K562 (cell line): ENCODE data around the gene HOXA1. TPM values are rescaled to one million over a fixed set of nuclear protein-coding genes. Genes with fewer than 3 reads are reported as not detected.

Experiments used
- ATAC-seq: fragments of 200-7000 bp; cut with Tn5 transposase; 3 replicates; pipeline ENCODE4 v1.9.1; 2020; ENCODE audit warnings: moderate library complexity
- BruUV-seq: library from RNA; stranded (reverse); fragments of 400-500 nt; replicated peaks from 2 replicates; lab custom pipeline; 2021; lab: Mats Ljungman, UMichigan
- CTCF ChIA-PET: fragments of 300-600 bp; formaldehyde crosslinking; extraction: SDS; loops from one replicate; lab custom pipeline; 2021; ENCODE audit warnings: low intra/inter-chr PET ratio; lab: Yijun Ruan, JAX
- POLR2A ChIA-PET: fragments of 300-600, 350-650 bp; sonication (Branson Sonifier 250); formaldehyde crosslinking; extraction: SDS; loops from one replicate; lab custom pipeline; 2021; ENCODE audit warnings: antibody characterized with exemption, inconsistent platforms; lab: Yijun Ruan, JAX
- DNase-seq, 4 experiments: peaks; one replicate each; pipeline versions ENCODE4 v3.0.0 to v3.0.0-alpha.2; 2011 to 2018; ENCODE audit warnings: low spot score in 3 of 4, mixed read lengths in 3 of 4; ENCODE audit errors: extremely low read depth in 1 of 4
- FAIRE-seq: peaks from 2 replicates; lab custom pipeline; 2011; peaks lifted over from hg19 to GRCh38; lab: Jason Lieb, UNC
- H2AFZ ChIP-seq: 2 replicates; pipeline ENCODE4 v1.6.0; 2011; ENCODE audit warnings: low read depth, low read length, control low read depth, inconsistent platforms
- H3K27ac ChIP-seq: fragments of 200-600 bp; 3 replicates; pipeline ENCODE4 v1.8.0; 2011; ENCODE audit warnings: low read depth, mild to moderate bottlenecking, control low read depth, inconsistent platforms, low read length, moderate library complexity, mixed read lengths; ENCODE audit errors: extremely low read depth
- H3K27me3 ChIP-seq, 2 experiments: fragments of 300-600 bp in 1 of 2; 2 replicates in 1 of 2; 3 replicates in 1 of 2; pipeline versions ENCODE4 v1.6.0 to v1.8.0; 2011; ENCODE audit warnings: inconsistent platforms in 2 of 2, low read length in 2 of 2, mild to moderate bottlenecking in 1 of 2, mixed read lengths in 1 of 2, moderate library complexity in 1 of 2; ENCODE audit not compliant: control insufficient read depth in 2 of 2, insufficient read depth in 2 of 2
- H3K36me3 ChIP-seq: fragments of 300-600 bp; 3 replicates; pipeline ENCODE4 v1.8.0; 2011; ENCODE audit warnings: mild to moderate bottlenecking, low read length, inconsistent platforms; ENCODE audit not compliant: control insufficient read depth, insufficient read depth
- H3K4me1 ChIP-seq, 2 experiments: fragments of 200-600 bp in 1 of 2; replicated peaks in 1 of 2; 2 replicates in 1 of 2; 3 replicates in 1 of 2; pipeline versions ENCODE4 v1.5.1 to v1.8.0; 2011; ENCODE audit warnings: inconsistent platforms in 2 of 2, low read length in 2 of 2, mild to moderate bottlenecking in 1 of 2, mixed read lengths in 1 of 2, moderate library complexity in 1 of 2; ENCODE audit not compliant: control insufficient read depth in 2 of 2, insufficient read depth in 2 of 2
- H3K4me2 ChIP-seq: 2 replicates; pipeline ENCODE4 v1.6.1; 2011; ENCODE audit warnings: low read length, control low read depth, inconsistent platforms, mixed read lengths; ENCODE audit not compliant: insufficient read depth
- H3K4me3 ChIP-seq: fragments of 200-600 bp; sonication (generic), shearing (Covaris generic); 2 replicates; pipeline ENCODE4 v1.5.1; 2016; ENCODE audit warnings: control low read depth, inconsistent platforms
- H3K79me2 ChIP-seq: fragments of 200-600 bp; 3 replicates; pipeline ENCODE4 v1.8.0; 2011; ENCODE audit warnings: low read length, inconsistent platforms; ENCODE audit not compliant: control insufficient read depth, insufficient read depth
- H3K9ac ChIP-seq, 2 experiments: 2 replicates each; pipeline versions ENCODE4 v1.6.0 to v1.6.1; 2011; ENCODE audit warnings: low read depth in 2 of 2, low read length in 2 of 2, control low read depth in 1 of 2, inconsistent platforms in 1 of 2, mild to moderate bottlenecking in 1 of 2, mixed read lengths in 1 of 2; ENCODE audit not compliant: insufficient read depth in 1 of 2
- H3K9me1 ChIP-seq: one replicate; pipeline ENCODE4 v1.6.0; 2011; ENCODE audit warnings: inconsistent platforms, mild to moderate bottlenecking, low read length, moderate library complexity; ENCODE audit not compliant: control insufficient read depth, insufficient read depth
- H3K9me3 ChIP-seq: replicated peaks from 2 replicates; pipeline ENCODE4 v1.5.1; 2011; ENCODE audit warnings: low read depth, low read length, inconsistent platforms; ENCODE audit not compliant: control insufficient read depth, insufficient read depth
- H4K20me1 ChIP-seq: replicated peaks from 2 replicates; pipeline ENCODE4 v1.6.1; 2011; ENCODE audit warnings: low read length, inconsistent platforms, mixed read lengths; ENCODE audit not compliant: control insufficient read depth, insufficient read depth
- ARNT ChIP-seq, 2 experiments: fragments of 450-650 bp; IDR thresholded peaks; 2 replicates each; pipeline ENCODE4 v1.6.1; 2016; ENCODE audit warnings: mild to moderate bottlenecking in 1 of 2
- BRCA1 ChIP-seq, 2 experiments: fragments of 450-650 bp in 1 of 2; sonication (generic) in 1 of 2; formaldehyde crosslinking in 1 of 2; IDR thresholded peaks; 2 replicates each; pipeline versions ENCODE4 v1.5.0 to v1.6.1; 2017 to 2020; ENCODE audit warnings: mild to moderate bottlenecking in 1 of 2, missing genetic modification reagents in 1 of 2
- CHCHD3 ChIP-seq: fragments of 250-450 bp; sonication (Bioruptor Pico); IDR thresholded peaks from 2 replicates; pipeline ENCODE4 v2.1.2; 2022; ENCODE audit warnings: mild to moderate bottlenecking
- ELF2 ChIP-seq: fragments of 250-450 bp; sonication (Bioruptor Pico); IDR thresholded peaks from 2 replicates; pipeline ENCODE4 v1.5.0; 2021; ENCODE audit warnings: mild to moderate bottlenecking
- ETV6 ChIP-seq, 3 experiments: fragments of 150-350 bp in 1 of 3; sonication (generic) in 1 of 3; formaldehyde crosslinking in 1 of 3; IDR thresholded peaks; 2 replicates each; pipeline versions ENCODE4 v1.6.1 to v1.8.0; 2014 to 2022; ENCODE audit warnings: borderline replicate concordance in 2 of 3, low read depth in 2 of 3, antibody characterized with exemption in 1 of 3, low read length in 1 of 3, mild to moderate bottlenecking in 1 of 3, missing genetic modification reagents in 1 of 3
- MEIS2 ChIP-seq: fragments of 450-650 bp; IDR thresholded peaks from 2 replicates; pipeline ENCODE4 v1.6.1; 2014; ENCODE audit warnings: mild to moderate bottlenecking; ENCODE audit not compliant: partially characterized antibody
- NR1H2 ChIP-seq: sonication (generic); formaldehyde crosslinking; IDR thresholded peaks from 2 replicates; pipeline ENCODE4 v1.4.0; 2020; ENCODE audit warnings: mild to moderate bottlenecking, missing genetic modification reagents
- PURB ChIP-seq: sonication (generic); formaldehyde crosslinking; IDR thresholded peaks from 2 replicates; pipeline ENCODE4 v1.9.0; 2021; ENCODE audit warnings: low read depth, mild to moderate bottlenecking, missing genetic modification reagents
- TEAD1 ChIP-seq, 2 experiments: fragments of 450-650 bp in 1 of 2; sonication (generic) in 1 of 2; formaldehyde crosslinking; IDR thresholded peaks; 2 replicates each; pipeline versions ENCODE4 v1.4.0 to v1.8.0; 2020 to 2022; ENCODE audit warnings: mild to moderate bottlenecking in 2 of 2, missing genetic modification reagents in 1 of 2
- XRCC4 ChIP-seq: IDR thresholded peaks from one replicate; pipeline ENCODE4 v1.6.1; 2011; ENCODE audit not compliant: insufficient read depth, insufficient read length; ENCODE audit errors: extremely low read depth
- ZBTB8A ChIP-seq: fragments of 450-650 bp; IDR thresholded peaks from 2 replicates; pipeline ENCODE4 v1.6.1; 2018; ENCODE audit warnings: mild to moderate bottlenecking, moderate library complexity; ENCODE audit not compliant: partially characterized antibody
- ZNF239 ChIP-seq: fragments of 250-450 bp; sonication (Bioruptor Pico); IDR thresholded peaks from 2 replicates; pipeline ENCODE4 v1.4.0; 2020; ENCODE audit warnings: mild to moderate bottlenecking
- WGBS: fragments of 100-300 bp; shearing (Covaris generic); methylation state at CpG from one replicate; pipeline ENCODE4 v1.1.6; 2016; ENCODE audit warnings: low coverage, mixed read lengths; ENCODE audit not compliant: insufficient coverage; ENCODE audit errors: missing lambda C conversion rate; 5-methylcytosine and 5-hydroxymethylcytosine counted together
- in situ Hi-C: fragments of 300-500 bp; cut with MboI; formaldehyde crosslinking; loops from 4 replicates; pipeline ENCODE4 v1.15.0; 2018; ENCODE audit warnings: inconsistent platforms, mixed read lengths
- intact Hi-C: fragments of 100-400 bp; cut with micrococcal nuclease; formaldehyde crosslinking; loops from 2 replicates; pipeline ENCODE4 v1.14.2; 2022
- polyA plus RNA-seq, 8 experiments: library from polyadenylated mRNA; depleted of rRNA in 4 of 8; stranded (reverse) in 5 of 8; unstranded in 3 of 8; fragments of >200 nt; fragmentation: Nextera tagmentation in 2 of 8; fragmentation: Illumina TruSeq in 1 of 8; extraction: Ambion mirVana in 2 of 8; extraction: Trizol in 1 of 8; gene quantifications; 2 replicates each; pipeline versions ENCODE4 v1.2.1 to v1.2.3, GENCODE V29; 2011 to 2014; ENCODE audit warnings: inconsistent platforms in 1 of 8, missing spikeins in 1 of 8
- total RNA-seq, 7 experiments: library from RNA; depleted of rRNA in 6 of 7; stranded (reverse); fragments of >200 nt in 6 of 7; fragmentation: Illumina TruSeq in 2 of 7; extraction: Trizol in 2 of 7; gene quantifications; 2 replicates each; pipeline versions ENCODE4 v1.2.1 to v1.2.3, GENCODE V29; 2011 to 2021; ENCODE audit warnings: low replicate concordance in 1 of 7
- TF ChIP-seq, protein P1 (sequence below): fragments of 200-800 bp; sonication (Bioruptor generic); IDR thresholded peaks from 2 replicates; pipeline ENCODE4 v1.6.1; 2016; ENCODE audit warnings: missing genetic modification characterization, missing compliant biosample characterization
- TF ChIP-seq, protein P2 (sequence below): fragments of 450-650 bp; formaldehyde crosslinking; IDR thresholded peaks from 2 replicates; pipeline ENCODE4 v1.4.0; 2020; ENCODE audit warnings: mild to moderate bottlenecking

HOXA1 gene
- total and polyA plus RNA-seq, 9 of the 15 experiments (the other 6 are each of a cell fraction or from before 2014, with no cell fraction given) = 0.03 to 0.63 (median 0.09) TPM; not detected in 4

DNA sequence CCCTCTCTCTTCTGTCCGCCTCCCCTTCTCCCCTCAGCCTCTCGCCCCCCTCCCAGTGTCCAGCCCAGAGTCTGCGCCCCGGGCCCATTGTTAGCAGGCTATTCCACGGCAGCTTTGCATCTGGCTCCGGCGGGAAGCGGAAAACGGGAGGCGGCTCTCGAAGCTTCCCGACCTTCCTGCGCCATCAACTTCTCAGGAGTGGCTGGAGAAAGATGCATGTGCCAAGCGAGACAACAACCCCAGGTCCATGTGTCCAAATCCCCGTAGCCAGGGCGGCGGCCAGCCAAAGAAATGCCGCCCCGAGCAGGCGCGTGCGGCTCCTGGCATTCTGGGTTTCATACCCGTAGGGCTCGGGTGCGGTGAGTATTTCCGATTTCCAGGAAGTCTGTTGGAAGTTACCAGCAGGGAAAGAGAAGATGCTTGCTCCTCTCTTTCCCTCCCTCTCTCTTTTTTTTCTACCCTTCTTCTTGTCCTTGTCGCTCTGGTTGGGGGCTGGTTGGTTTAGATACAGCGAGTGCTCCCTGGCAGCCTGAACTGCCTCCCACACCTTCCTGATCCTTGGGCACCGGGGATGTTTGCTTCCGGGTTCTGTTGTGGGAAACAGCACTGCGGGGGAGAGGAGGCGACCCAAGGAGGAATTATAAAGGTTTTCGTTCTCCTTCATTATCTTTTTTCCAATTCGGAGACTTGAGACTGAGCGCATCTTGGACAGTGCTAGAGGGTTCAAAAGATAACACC lies 7.9 kb upstream of the HOXA1 start:
- no TSS peak for BruUV-seq

More for the DNA sequence above, 7.9 kb upstream of the HOXA1 start:
- Histone ChIP-seq H3K27me3 (peaks cover 72 to 74% of the 10 kb centered on the region in 2 experiments), H3K9ac (no peak overlapping the region), H3K4me3 (no peak overlapping the region), H3K27ac (no peak overlapping the region), H3K36me3 (no peaks in the 10 kb centered on the region), H2AFZ (no peak overlapping the region), H3K9me1 (no peaks in the 10 kb centered on the region), H3K79me2 (no peaks in the 10 kb centered on the region), H4K20me1 (no peaks in the 10 kb centered on the region), H3K4me2 (no peak overlapping the region), H3K4me1 (peaks cover 0 to 11% of the 10 kb centered on the region in 2 experiments; a peak in 2 of 5 replicates), H3K9me3 (no peaks in the 10 kb centered on the region)
- TF ChIP-seq TEAD1 (CRISPR knock-in tag; IDR thresholded peaks at IDR 0.05) (no peak), XRCC4 (no peak), CHCHD3 (CRISPR knock-in tag) (no peak), ZBTB8A (no peak), PURB (CRISPR knock-in tag) (no peak), ELF2 (CRISPR knock-in tag) (no peak), MEIS2 (no peak), ETV6 (IDR thresholded peaks at IDR 0.05; ENCODE audit: borderline replicate concordance in 1 of 2, low read depth in 2 of 2, low read length in 1 of 2) (no peak), ETV6 (CRISPR knock-in tag; IDR thresholded peaks at IDR 0.05; ENCODE audit: borderline replicate concordance) (no peak), ARNT (IDR thresholded peaks at IDR 0.05) (no peak), NR1H2 (CRISPR knock-in tag) (no peak), ZNF239 (no peak), BRCA1 (IDR thresholded peaks at IDR 0.05) (no peak), BRCA1 (CRISPR knock-in tag; IDR thresholded peaks at IDR 0.05) (no peak)
- TF ChIP-seq, protein P1, sequence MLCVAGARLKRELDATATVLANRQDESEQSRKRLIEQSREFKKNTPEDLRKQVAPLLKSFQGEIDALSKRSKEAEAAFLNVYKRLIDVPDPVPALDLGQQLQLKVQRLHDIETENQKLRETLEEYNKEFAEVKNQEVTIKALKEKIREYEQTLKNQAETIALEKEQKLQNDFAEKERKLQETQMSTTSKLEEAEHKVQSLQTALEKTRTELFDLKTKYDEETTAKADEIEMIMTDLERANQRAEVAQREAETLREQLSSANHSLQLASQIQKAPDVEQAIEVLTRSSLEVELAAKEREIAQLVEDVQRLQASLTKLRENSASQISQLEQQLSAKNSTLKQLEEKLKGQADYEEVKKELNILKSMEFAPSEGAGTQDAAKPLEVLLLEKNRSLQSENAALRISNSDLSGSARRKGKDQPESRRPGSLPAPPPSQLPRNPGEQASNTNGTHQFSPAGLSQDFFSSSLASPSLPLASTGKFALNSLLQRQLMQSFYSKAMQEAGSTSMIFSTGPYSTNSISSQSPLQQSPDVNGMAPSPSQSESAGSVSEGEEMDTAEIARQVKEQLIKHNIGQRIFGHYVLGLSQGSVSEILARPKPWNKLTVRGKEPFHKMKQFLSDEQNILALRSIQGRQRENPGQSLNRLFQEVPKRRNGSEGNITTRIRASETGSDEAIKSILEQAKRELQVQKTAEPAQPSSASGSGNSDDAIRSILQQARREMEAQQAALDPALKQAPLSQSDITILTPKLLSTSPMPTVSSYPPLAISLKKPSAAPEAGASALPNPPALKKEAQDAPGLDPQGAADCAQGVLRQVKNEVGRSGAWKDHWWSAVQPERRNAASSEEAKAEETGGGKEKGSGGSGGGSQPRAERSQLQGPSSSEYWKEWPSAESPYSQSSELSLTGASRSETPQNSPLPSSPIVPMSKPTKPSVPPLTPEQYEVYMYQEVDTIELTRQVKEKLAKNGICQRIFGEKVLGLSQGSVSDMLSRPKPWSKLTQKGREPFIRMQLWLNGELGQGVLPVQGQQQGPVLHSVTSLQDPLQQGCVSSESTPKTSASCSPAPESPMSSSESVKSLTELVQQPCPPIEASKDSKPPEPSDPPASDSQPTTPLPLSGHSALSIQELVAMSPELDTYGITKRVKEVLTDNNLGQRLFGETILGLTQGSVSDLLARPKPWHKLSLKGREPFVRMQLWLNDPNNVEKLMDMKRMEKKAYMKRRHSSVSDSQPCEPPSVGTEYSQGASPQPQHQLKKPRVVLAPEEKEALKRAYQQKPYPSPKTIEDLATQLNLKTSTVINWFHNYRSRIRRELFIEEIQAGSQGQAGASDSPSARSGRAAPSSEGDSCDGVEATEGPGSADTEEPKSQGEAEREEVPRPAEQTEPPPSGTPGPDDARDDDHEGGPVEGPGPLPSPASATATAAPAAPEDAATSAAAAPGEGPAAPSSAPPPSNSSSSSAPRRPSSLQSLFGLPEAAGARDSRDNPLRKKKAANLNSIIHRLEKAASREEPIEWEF (CRISPR knock-in tag) = no peak
- TF ChIP-seq, protein P2, sequence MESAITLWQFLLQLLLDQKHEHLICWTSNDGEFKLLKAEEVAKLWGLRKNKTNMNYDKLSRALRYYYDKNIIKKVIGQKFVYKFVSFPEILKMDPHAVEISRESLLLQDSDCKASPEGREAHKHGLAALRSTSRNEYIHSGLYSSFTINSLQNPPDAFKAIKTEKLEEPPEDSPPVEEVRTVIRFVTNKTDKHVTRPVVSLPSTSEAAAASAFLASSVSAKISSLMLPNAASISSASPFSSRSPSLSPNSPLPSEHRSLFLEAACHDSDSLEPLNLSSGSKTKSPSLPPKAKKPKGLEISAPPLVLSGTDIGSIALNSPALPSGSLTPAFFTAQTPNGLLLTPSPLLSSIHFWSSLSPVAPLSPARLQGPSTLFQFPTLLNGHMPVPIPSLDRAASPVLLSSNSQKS (CRISPR knock-in tag) = no peak
- DNase-seq (no peak), FAIRE-seq (no peak), ATAC-seq (no peak)
- intact Hi-C loops (no loop called here), in situ Hi-C loops (no loop called here)
- ChIA-PET CTCF (no interaction called here), POLR2A (no interaction called here)
- 4% methylated on average over 18 of the region's 35 CpGs for WGBS
